SHP77 (cell line): ENCODE results near the gene LIM2.

Experiments used
- DNase-seq, 2 experiments: peaks; one replicate each; lab custom pipeline; 2025; lab: John Stamatoyannopoulos, UW

LIM2 gene

DNA sequence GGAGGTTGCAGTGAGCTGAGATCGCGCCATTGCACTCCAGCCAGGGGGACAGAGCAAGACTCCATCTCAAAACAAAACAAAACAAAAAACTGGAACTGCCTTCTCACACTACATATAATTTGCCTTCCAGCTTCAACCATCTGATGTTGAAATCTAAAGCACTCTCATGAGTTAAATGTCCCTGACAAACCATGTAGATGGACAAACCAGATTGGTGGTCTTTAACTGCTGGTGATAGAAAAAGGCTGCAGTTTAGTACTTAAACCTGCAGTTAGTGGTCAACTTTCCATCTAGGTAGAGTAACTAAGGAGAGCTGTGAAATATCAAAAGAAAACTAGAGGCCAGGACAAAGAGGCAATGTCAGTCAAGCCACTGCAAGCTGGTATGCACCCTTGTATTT, 8.4 kb upstream of the LIM2 start:
- no peak for DNase-seq

DNA sequence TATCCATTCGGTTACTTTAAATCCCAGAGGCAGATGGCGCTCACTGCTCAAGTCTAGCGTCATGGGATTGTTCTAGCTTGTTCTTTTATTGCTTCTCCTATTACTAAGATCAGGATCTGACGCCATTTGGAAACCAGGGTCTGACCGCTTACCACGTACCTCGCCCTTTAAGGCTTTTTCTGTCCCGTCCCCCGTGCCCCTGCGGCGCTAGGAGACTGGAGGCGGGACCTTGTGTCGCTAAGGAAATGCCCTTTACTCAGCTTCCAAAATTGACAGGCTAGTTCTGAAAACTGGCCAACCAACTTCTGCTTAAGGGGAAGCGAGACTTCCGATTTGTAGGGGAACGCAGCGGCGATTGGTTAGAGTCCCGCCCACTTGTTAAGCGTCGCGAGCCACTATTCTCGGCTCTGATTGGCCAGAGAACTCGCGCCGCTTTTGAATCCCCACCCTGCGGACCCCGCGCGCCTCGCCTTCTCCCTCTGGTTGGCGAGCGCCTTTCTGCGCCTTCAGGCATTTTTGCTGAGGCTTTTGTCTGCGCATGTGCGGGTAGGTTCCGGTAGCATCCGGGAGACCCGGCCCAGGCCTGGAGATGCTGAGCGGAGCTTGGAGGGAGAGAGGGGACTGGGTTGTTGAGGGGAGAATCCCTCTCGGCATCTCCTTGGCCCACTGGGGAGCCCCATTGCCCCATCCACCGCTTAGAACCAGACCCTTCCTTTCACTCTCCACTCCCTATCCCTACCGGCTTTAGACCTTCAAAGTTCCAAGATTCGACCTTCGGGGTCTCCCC, 6.5 kb upstream of the LIM2 start:
- DNase-seq, result peak; percentile 98

DNA sequence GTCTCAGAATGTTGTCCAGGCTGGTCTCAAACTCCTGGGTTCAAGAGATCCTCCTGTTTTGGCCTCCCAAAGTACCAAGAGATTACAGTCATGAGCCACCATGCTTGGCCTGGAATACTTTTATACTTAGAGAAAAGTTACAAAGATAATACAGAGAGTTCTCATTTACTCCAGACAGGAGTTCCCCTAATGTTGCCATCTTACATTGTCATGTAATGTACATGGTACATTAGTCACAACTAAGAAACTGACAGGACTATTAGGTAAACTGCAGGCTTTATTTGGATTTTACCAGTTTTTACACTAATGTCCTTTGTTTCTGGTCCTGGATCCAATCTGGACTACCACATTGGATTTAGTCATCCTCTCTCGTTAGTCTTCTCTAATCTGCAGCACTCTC, 4.9 kb upstream of the LIM2 start:
- no peak for DNase-seq

DNA sequence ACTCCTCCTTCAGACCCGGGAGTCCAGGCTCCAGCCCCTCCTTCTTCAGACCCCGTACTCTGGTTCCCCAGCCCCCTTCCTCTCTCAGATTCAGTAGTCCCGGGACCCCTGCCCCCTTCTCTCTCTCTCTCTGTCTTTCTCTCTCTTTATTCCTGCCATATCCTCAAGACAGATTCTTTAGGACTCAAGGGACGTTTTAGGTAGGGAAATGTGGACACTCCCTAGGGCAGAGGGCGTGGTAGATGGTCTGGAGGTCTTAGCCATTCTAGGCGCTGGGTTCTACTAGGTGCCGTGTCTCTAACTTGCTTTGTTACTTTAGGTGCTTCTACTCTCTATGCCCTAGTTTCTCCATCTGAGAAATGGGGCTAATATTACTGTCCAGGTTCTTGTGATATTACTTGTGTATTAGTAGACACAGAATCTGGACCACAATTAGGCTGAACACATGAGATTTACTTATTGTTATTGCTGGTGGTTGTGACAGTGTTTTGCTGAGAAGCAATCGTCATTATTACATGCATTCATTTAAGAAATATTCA, 3.4 kb upstream of the LIM2 start:
- DNase-seq, result no peak

DNA sequence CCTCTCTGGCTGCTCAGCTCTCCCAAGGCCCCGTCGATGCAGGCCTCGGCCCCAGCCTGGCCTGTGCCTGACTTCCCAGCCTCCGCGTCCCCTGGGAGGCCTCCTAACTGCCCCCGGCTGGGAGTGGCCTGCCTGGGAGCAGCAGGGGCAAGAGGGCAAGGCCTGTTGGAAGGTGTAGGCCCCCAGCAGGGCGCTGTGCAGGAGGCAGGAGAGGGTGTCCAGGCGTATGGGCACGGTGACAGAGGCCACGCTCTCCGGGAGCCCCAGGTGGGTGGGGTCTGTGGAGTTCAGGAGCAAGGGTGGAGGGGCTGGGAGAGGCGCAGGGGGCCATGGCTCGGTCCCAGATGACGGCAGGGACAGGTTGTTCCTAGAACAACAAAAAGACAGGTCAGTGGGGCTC, 1.4 kb upstream of the LIM2 start:
- DNase-seq, result no peak

DNA sequence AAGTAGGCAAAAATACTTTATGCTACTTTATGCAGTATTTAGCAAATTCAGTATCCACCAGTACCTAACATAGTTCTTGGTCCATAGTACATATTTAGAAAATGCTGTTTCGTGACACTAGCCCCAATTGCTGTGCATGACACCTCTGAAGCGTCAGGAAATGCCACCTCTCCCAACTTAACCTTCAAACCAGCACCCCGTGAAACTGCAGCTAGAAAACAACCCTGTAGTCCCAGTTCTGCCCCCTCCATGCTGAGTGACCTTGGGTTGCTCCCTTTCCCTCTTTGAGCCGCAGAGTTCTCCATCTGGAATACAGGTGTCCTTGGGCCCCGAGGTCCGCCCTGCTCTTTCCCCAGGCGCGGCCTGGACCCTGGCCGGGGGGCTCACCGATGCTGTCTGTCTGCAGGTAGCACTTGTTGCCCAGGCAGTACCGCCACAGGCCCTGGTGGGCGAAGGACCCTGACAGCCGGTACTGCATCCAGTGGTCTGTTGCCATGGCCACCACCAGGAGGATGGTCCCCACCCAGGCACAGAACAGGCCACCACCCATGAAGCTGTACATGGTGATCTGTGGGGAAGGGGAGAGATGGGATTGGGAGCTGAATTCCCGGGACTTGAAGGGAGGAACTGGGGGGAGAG, 773 bp downstream of the LIM2 start:
- no peak for DNase-seq

DNA sequence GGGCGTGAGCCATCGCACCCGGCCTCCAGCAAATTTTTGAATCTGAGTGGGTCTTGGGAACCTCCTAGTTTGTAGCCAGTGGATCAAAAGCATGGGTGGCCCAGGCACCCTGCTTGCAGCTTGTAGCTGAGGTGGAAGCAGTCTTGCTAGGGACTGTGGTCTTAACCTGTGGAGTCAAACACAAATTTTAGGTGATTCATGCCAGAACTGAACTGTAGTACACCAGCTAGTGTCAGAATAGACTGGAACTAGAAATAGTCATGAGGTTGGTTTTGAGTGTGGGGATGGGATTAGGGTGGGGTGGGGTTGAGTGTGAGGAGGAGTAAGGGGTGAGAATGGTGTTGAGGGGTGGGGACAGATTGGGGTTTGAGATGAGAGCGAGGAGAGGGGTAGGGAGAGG, 5.8 kb downstream of the LIM2 start:
- no peak for DNase-seq

DNA sequence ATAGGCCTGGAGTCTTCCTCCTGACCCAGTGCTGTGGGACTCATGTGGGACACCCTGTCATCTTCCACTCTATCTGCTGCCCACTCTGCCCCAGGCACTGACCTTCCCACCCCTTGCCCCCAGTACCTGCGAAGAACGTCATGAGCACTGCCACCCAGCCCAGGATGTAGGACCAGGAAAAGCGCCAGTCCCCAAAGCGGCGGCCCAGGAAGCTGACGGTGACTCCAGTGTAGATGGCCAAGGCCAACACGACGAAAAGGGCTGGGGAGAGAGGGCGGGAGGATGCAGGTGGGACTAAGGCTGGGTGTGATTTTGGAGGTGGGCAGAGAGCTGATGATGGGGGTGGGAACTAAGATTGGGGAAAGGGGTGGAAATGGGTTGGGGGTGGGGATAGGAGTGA, 7.4 kb downstream of the LIM2 start:
- no peak for DNase-seq

DNA sequence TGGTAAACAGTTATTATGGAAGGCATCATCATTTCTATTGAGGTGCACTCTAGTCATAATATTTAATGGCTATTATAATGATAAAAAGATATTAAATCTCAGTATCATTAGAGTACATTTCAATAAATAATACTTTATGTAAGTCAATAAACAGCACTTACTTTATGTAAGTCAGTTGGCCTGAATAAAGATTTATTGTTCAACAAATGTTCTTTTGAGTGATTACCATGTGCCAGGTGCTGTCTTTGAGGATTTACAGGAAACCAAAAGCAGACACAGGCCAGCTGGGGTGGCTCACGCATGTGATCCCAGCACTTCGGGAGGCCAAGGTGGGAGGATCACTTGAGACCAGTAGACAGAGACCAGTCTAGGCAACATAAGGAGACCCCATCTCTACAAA, 10.4 kb downstream of the LIM2 start:
- no peak for DNase-seq

DNA sequence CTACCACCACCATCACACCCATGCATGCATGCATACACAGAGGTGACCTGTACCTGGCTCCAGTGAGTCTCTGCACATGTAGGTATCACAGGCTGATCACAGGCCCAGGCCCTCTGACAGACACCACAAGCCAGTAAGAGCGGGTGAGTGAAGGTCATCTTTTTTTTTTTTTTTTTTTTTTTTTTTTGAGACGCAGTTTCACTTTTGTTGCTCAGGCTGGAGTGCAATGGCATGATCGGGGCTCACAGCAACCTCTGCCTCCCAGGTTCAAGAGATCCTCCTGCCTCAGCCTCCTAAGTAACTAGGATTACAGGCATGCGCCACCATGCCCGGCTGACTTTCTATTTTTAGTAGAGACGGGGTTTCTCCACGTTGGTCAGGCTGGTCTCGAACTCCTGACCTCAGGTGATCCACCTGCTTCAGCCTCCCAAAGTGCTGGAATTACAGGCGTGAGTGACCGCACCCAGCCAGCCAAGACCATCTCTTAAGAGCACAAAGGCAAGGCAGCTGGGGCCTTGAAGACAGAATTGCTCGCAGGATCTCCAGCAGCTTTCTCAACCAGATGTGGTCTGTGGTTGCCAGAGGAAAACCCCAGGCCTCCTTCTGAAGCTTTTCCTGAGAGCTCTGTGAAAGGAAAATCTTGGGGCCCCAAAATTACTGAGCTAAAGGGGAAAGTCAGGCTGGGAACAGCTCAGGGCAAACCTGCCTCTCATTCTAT, 12.1 kb downstream of the LIM2 start:
- DNase-seq, result no peak

DNA sequence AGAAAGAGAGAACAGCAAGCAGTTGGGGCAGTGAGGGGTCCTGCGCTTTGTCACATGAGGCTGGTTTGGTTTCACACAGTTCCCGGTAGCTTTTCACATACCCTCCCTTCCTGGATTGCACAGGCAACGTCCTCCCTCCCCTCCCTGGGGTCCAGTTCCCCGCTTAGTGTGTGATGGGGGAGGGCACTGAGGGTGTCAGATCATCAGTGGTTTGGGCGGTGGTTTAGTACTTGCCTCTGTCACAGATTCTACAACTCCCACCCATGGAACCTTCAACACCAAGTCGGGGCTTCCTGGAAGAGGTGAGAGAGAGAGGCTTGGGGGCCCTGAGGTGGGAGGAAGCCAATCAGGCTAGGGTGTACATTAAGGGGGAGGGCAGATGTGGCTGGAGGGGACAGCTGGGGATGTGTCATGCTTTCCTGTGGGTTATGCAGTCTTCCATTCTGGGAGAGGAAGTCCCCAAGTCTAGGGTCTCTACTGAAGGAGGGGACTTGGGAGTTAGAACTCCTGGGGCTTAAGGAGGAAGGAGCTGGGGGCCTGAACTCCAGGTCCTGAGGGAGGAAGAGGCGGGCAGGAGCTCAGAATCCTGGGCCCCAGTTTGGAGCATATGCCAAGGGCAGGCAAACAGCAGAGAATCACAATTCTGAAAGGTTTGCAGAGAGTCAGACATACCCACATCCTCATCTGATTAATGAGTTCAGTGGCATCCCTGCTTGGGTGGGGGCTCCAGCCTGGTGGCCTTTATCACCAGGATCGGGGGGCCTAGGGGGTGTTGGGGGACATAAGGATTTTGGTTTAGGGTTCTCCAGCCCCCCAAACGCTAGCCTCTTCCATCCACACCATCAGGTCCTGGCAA, 14.9 kb downstream of the LIM2 start, which contains the start of gene NKG7:
NKG7 (minus strand) TSS at position 6 of the 856 bp plus-strand sequence. CDS start 119 bp downstream, outside the sequence.
- DNase-seq, result no peak

DNA sequence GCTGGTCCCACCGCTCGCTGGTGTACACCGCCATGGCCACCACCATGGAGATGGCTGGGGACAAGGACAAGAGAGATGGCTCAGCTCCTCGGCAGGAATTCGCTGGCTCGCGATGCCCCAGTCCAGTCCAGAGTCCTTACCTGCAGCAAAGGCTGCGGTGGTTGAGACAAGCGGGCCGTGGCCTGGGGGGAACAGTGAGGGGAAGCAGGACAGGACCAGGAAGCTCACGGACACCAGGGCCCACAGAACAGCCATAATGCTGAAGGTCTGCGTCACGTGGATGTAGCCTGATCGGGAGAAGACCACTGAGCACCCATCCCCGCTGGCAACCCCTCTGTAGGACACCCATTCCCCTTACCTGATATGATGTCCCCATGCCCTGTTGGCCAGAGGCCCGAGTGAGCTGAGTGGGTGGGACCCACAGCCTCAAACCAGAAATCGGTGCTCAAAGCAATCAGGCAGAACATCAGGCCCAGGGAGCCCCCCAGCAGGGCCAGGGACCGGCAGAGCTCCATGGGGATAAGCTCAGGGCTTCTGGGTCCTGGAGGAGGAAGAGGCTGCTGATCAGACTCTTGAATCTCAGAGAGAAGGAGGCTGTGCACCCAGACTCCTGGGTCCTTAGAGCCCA, 15.6 kb downstream of the LIM2 start:
- DNase-seq, result no peak

DNA sequence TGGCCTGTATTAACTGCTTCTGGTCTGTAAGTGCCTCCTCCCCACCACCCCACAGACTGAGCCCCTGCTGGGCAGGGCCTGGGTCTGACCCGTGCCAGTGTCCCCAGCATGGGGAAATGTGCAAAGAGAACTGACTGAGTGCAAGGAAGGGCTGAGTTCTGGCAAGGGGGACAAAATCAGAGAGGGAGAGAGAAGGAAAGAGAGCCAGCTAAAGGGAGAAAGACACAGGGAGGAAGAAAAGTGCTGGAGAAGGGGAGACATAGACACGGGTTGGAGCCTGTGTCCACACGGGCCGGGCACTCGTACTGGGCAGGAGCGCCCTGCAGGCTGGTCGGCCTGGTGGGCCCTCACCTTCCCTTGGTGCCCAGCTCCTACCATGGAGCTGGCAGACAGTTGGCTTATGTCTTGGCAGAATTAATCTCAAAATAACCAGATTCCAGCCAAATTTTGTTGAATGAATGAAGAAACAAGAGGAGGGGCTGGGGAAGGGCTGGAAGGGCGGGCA, 16.5 kb downstream of the LIM2 start:
- DNase-seq, result no peak

DNA sequence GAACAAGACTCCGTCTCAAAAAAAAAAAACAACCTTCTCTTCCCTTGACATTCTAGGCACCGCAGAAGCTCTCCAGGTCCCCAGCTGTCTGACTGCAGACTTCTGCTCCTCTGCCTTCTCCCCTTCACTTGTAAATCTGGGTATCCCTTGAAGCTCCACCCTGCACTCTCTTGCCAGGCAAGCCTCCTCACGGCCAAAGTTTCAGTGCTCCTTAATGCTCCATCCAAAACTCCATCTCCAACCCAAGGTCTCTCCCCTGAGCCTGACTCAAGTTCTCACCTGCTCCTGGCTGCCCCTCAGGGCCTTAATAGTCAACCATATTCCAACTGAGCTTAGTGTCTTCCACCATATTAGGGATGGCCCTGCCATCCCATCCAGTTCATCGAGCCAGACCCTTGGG, 17.5 kb downstream of the LIM2 start:
- DNase-seq, result no peak

DNA sequence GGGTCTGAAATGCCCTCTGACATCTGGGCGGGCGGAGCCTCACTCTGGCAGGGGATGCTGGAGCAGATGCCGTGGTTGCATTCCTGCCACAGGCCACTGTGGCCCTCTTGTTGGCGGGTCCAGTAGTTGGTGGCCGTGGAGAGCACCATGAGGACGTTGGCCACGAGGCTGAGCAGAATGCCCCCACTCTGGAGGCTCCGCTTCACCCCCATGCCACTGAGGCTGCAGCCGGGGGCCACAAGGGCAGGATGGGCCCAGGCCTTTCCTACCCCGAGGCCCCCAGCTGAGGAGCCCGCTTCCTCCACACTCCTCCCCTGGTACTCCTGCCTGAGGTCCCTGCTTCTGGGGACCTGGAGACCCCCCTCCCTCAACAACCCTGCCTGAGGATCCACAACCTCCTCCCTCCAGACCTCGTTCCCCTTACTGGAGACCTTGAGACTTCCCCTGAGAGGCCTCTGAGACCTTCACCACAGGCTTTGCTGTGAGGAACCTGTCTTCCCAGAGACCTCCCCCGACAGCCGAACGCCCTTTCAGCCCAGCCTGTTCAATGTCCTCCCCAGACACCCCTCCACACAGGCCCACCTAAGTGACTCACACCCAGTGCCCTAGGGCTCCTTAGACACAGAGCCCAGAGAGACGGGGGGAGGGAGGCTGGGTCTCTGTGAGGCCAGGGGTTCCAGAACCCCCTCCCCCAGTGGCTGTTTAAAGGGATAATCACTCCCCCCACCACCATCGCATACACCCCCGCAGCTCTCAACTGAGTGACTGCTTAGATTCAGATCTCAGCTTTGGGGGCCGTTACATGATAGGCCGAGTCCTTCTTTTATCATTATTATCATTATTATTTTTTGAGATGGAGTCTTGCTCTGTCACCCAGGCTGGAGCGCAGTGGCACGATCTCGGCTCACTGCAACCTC, 19.1 kb downstream of the LIM2 start, which contains the start of gene CLDND2:
CLDND2 (minus strand) TSS at position 638 of the 917 bp plus-strand sequence; CDS start at position 212, 426 bp downstream.
- no peak for DNase-seq

DNA sequence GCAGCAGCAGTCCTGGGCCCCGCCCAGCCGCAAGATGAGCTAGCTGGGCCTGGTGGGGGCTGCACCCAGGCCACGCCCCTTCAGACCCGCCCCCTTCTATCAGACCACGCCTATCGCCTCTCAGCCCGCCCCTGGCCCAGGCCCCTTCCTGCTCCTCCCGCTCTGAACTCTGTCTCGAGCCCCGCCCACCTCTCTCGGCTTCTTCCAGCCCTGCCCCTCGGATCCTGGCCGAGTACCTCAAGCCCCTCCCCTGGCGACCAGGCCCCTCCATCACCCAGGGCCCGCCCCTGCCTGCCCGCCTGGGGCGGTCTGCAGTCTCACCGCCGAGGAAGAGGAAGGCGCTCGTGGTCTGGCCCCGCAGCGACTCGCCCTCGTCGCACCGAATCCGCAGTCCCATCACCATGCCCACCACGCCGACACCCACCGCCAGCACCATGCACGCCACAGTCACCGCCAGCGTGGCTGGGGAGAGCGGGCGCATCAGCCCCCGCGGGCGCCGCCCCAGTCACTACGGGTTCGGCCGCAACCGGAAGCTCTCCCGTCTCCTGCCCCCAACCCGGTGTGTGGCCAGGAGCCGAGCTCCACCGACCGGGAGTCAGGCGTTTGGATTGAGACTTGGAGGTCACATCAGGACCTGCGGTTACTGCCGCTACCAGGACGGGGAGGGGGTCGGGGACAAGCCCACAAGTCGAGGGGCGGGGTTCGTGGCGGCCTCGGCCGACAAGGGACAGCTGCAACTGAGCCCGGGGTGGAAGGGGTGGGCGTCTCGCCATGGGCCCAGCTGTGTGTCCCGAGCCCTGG, 20.0 kb downstream of the LIM2 start:
- peak; percentile 94 to 96 for DNase-seq

DNA sequence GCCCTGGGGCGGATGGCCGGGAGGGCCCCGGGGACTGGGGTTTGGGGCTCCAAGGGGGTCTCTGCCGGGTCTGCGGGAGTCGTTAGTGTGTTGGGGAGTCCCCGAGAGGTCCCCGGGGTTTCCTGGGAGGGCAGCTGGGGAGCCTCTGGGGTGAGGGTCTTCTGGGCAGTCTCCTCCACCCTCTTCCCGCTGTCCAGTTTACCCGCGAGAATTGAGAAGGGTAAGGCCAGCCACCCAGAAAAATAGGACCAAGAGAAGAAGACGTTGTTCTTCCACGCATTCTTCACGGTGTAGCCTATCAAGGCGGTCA, 20.6 kb downstream of the LIM2 start:
- no peak for DNase-seq

DNA sequence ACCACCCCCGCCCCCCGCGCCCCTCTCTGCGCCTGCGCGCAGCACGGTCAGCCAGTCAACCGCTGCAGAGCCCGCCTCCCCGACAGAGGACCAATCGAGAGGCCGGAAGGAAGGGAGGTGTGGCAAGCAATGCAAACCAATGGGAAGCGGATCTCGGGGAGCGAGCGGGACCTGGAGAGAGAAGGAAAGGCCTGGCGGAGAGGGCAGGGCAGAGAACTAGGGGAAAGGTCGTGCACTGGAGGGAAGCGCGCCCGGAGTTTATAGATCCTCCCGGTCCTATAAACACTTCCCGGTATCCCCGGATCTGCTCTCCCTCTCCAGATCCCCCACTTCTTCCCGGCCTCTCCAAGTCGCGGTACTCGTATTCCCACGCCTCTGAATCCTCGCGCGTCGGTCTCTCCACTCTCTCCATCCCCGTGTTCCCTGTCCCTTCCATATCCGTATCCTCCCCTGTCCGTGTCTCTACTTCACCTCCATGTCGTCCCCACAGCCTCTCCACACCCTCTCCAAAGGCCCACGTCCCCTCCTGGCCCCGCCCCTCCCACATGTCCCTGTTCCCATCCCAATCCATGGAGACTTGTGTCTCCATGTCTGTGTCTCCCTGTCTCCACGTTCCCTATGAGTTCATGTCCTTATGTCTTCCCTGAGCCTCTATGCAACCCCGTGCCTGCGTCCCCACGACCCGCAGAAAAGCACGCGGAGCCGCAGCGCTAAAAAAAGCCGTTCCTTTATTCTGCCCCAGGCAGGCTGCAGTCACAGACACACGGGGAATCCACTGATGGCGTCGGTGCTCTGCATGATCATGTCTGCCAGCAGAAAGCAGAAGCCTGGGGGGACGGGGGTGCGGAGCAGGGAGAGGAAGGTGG, 21.2 kb downstream of the LIM2 start:
- peak; percentile 95 to 96 for DNase-seq
